ENCODE data around the gene CYP11A1.
A peak's percentile ranks its signal among the peaks of the same experiment; 100 is the strongest.

CYP11A1 gene

GRCh38 chr15:74367296-74367854 lies at the start of gene CYP11A1:
CYP11A1 (minus strand) TSS chr15:74367646; CDS start chr15:74367585, 61 bp downstream.
- no peak for DNase-seq

- no peak for DNase-seq
Measured at GRCh38 chr15:74417225-74417624, 49.8 kb upstream of the CYP11A1 start.

DNA sequence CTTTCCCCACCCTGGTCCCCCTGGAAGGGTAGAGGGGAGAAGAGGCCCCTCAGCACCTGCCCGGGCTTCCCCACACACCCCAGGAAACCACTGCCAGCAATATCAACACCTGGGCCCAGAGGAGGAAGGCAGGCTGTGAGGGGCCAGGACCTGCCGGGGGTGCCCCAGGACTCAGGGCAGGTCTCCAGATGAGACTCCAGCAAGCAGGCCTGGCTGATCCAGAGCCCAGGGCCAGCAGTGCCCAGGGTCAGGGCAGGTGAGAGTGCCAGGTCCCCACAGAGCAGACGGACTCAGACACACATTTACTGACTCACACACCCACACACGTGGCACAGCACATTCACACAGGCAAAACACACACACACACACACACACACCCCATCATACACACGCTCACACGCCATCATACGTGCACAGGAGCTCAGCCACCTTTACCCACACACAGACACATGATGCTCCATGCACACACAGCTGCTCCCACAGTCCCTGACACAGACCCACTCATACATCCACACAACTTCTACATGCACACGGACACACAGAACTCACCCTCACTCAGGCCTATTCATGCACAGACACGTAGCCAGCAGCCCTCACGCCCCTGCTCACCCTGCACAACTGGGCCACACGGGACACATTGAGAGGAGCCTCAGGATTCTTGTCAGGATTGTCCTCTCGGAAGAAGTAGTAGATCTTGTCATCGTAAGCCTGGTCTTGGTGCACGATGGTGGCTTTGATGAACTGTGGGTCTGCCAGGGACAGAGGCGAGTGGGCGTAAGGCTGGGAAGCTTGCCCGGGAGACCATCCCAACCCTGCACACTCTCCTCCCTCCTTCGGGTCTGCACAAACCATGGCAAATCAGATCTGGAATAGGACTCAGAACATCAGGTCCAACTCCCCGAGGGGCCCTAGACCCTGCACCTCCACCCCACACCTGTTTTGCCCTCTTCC lies 48.8 kb upstream of the CYP11A1 start:
- DNase-seq = no peak

DNA sequence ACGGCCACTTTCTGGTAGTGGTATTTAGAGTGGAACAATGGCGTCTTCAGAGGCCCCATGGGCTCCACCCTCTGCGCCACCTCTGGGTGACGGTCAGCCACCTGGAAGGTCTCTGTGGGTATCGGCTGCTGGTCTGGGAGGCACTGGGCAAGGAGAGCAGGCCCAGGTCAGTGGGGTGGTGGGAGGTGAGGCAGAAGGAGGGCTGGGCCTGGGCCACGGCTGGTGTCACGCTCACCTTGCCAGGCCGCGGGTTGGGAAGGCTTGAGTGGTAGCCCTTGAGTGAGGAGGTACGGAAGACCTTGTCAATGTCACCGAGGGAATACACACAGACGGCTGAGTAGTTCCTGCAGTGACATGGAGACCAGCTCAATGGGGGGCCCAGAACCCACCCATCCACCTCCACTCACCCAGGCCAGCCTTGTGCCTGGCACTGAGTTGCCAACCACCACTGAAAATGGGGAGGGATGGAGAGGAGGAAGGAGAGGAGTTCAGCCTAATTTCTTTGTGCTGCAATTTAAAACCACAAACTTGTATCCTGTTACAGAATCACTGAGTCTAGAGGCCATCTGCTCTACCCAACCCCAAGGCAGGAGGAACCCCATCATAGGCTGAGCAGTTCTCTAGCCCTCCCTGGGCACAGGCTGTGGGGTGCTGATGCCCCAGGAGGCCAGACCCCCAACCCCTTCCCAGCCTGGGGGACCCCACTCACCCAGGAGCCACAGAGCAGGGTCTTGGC lies 47.3 kb upstream of the CYP11A1 start:
- DNase-seq = no peak

DNA sequence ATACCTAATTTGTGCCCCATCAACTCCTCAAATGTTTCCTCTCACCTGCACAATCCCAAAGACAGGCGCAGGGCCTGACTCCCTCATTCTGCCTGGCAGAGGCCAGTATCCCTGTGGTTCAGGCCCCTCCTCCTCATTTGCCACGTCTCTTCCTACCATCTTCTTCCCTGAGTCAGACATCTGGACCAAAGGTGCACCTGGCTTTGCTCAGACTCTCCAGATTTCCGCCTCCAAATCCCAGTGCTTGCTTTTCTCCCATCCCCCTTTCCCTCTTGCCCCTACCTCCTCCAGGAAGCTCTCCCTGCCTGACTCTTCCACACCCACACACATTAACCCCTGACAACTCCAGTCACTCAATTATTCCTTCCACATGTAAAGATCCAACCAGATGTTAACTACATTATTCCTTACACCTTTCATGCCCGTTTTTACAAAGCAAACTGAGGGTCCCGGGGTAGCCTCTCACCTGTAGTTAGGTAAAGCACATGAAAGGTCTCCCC lies 46.7 kb upstream of the CYP11A1 start:
- no peak for DNase-seq

DNA sequence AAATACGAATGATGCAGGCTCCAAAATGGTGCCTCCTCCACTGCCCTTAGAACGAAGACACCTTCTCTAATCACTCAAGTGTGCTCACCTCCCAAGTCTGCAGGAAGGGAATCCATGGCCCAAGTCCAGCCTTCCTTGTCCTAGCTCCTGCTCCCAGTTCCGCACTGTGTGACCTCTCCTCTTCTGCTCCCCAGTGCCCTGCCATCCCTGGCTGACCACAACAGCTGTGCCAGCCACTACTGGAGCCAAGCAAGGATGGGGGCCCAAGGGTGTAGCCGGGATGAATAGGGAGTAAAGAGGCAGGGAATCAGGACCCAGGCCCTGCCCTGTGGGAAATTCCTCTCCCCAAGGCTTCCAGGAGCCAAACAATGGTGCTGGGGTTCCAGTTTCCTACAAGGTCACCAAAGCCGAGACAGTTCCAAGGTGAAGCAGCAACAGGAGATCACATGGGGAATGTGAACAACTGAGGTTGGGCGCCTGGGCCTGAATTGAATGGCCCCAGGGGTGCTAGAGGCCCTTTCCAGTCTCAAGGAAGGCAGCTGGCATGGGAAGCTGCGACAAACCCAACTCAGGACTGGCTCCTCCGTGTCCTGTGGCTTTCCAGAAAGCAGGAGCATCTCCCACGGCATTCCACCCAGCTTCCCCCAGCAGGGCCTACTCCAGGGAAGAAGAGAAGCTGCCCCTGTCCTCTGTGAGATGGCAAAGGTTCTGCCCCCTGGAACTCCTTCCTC lies 46.1 kb upstream of the CYP11A1 start:
- no peak for DNase-seq

DNA sequence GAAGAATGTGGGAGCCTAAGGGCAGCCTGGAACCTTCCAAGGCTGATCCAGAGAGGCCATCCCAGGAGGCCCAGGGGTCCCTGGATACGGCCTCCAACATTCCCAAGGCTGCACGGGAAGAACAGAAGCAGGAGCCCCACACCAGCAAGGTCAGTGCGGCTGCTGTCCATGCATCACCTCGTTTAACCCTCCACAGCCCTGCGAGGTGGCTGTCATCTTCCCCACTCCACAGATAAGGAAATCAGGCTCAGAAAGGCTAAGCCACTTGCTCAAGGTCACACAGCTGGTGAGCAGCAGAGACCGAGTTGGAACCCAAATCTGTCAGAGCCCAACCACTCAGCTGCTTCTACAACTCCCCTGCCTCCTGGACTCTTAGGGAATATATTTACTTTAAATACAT lies 44.7 kb upstream of the CYP11A1 start:
- no peak for DNase-seq

GRCh38 chr15:74411686-74412085 lies 44.2 kb upstream of the CYP11A1 start:
- DNase-seq = no peak

- DNase-seq = no peak
Measured at GRCh38 chr15:74410502-74410901, 43.1 kb upstream of the CYP11A1 start.

GRCh38 chr15:74409225-74409624 lies 41.8 kb upstream of the CYP11A1 start:
- DNase-seq = no peak

GRCh38 chr15:74408815-74409214 lies 41.4 kb upstream of the CYP11A1 start:
- no peak for DNase-seq

- no peak for DNase-seq
Measured at GRCh38 chr15:74408385-74408784, 40.9 kb upstream of the CYP11A1 start.

- DNase-seq = peak; percentile 53
Measured at GRCh38 chr15:74406992-74407705, 39.7 kb upstream of the CYP11A1 start.

- no peak for DNase-seq
Measured at GRCh38 chr15:74406517-74406916, 39.1 kb upstream of the CYP11A1 start.

DNA sequence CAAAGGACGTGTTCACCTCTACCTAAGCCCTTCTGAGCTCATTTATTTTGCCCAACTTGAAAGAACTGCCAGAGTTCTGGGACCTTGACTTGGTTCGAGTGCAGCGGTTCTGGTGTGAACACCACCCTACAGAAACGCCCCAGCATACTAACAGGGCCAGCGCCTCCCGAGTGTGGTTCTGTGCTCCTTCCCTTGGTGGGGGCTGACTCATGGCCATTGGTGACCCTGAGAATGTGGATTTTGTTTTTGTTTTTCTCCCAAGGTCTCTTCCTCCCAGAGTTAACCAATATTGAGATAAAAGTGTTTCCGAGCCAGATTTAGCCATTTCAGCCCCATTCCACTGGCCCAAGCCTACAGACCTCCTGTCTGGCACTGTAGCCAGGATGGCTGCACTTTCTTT lies 38.4 kb upstream of the CYP11A1 start:
- DNase-seq = no peak

DNA sequence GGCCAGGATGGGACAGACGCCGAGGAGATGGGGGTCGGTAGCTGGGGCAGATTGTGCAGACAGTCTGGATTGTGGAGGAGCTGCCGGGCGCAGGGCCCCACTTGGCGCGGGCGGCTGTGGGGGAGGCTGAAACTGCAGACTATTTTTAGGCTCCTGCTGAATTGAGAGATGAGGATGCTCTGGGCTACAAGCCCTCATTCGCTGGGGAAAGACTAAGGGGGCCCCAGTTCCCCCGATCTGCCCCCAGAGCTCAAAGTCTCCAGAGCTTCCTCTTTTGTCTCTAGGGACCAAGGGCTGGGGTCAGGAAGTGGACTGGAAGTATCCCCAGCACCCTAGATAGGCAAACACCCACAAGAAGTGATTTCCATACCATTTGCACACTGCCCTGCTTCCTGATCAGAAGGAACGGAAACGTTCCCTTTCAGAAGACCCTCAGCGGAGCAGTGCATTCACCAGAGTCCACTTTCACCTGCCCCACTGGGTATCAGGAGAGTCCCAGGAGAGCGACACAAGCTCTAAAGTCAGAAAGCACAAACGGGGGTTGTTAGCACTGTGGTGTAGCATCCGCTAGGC lies 36.6 kb upstream of the CYP11A1 start:
- peak; percentile 65 for DNase-seq

DNA sequence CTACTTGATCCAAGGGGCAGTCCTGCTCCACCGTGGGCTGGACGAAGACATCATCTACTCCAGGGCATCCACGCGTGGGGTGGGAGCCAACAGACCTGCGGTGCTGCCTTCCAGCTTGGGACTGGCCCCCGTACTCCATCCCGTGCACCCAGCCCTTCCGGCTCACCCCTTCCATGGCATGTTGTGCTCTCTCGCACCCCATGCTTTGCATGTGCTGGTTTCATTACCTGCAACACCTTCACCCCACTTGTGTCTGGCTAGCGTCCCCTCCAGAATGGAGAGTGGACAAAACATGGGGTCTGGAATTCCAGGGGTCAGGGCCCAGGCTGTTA lies 36.1 kb upstream of the CYP11A1 start:
- no peak for DNase-seq

DNA sequence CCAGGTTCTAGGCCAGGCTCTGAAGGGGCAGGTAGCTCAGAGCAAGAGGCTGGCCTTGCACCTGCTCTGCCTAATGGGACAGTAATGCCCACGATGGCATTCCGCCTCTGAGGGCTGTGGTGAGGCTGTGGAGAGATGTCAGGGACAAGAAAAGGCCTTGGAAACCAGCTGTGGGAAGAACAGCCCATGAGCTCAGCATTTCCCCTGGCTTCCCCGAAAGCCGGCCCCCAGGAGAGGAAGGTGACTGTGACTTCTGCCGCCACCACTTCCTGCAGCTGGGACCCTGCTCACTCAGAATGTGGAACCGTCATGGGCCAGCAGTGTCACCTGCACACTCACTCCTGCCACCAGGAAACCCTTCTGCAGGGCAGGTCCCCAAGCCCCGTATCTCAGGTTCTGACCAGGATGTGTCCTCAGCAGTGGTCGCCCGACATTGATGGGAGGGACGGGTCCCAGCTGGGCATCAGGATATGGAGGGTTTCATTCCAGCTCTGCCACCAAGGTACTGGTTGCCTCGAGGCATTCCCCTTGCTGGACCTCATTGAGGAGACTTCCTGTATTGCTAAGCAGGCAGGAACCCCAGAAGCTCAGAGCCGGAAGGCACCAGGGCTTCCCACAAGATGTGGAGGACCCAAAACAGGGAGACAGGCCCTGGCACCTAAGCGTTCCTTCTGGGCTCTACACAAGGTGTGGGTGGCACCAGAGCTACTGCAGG lies 35.6 kb upstream of the CYP11A1 start:
- peak; percentile 75 for DNase-seq

- no peak for DNase-seq
Measured at GRCh38 chr15:74402337-74402841, 34.9 kb upstream of the CYP11A1 start.

DNA sequence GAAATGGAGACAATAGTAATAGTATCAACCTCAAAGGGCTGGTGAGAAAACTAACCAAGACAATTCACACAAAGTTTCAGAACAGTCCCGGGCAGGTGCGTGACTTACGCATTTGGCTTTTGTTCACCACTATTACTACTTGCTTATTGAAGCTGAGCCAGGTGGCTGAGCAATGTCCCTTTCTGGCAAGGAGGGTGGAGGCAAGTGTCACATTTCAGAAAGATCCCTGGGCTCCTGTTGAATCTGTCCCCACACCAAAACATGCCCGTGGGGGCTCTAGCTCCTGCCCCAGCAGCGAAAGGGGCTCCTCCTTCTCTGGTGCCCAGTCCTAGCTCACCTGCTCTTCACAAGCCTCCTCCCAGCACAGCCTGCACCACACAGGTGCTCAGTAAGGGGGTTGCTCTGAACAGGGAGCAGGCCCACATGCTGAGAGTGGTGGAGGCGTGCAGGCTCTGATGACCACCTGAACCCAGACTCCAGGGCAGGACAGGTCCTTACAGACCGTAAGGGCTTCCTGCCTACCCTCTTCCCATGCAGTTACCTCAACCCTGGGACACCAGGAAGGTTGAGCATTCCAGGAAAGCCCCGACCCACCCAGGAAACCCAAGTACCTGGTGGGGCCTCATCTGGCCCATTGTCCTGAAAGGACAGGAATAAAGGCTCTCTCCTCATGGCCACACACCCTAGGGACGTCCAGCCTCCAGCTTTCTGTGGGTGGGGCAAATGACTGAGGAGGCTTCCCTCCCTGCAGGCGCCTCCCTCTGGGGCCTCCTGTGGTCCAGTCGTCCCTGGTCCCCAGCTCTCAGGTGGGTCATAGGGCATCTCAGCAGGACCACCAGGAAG lies 33.7 kb upstream of the CYP11A1 start:
- DNase-seq = no peak

Measured in hematopoietic multipotent progenitor cell treated with erythropoietin and hydrocortisone succinate and interleukin-3 and kit ligand, for 4 days (in vitro differentiated cells).